ENCODE results near the gene SAP30L. TPM values are rescaled to one million over a fixed set of nuclear protein-coding genes. Genes with fewer than 3 reads are reported as not detected.

Gene SAP30L
- total and polyA plus RNA-seq, 7 experiments from 2014 or later = 18.1 to 45.7 (median 34.7) TPM

- peaks cover 0 to 6% (median 0%) of the 10 kb centered on the region in 11 donors for H3K9me3 Mint-ChIP-seq
- Histone ChIP-seq H3K4me3 (ENCODE audit: low read length) (no peak overlapping the region), H3K27ac (ENCODE audit: low read depth, low read length) (no peak overlapping the region), H3K9me3 (ENCODE audit: control insufficient read depth in 2 of 3, low read length in 3 of 3) (no peaks in the 10 kb centered on the region), H3K4me1 (ENCODE audit: control insufficient read depth in 2 of 2, insufficient read depth in 2 of 2, low read length in 2 of 2) (peaks cover 18 to 44% of the 10 kb centered on the region in 2 donors), H3K27me3 (ENCODE audit: control insufficient read depth in 2 of 2, insufficient read depth in 2 of 2, low read length in 2 of 2) (peaks cover 14 to 75% of the 10 kb centered on the region in 2 donors), H3K36me3 (ENCODE audit: control insufficient read depth in 2 of 3, insufficient read depth in 3 of 3, low read length in 3 of 3) (no peaks in the 10 kb centered on the region)
- CTCF ChIA-PET = interaction anchor here (1.8 kb wide), 1 partner anchor 9 kb away, joined by 6 read pairs; no protein-coding TSS in a partner anchor
- H3K27me3 Mint-ChIP-seq = peaks cover 82 to 96% (median 84%) of the 10 kb centered on the region in 5 donors
- H3K27ac Mint-ChIP-seq = peak overlapping the region in 1 of 9 donors; percentile 73
- peaks cover 34 to 67% (median 57%) of the 10 kb centered on the region in 7 donors for H3K4me1 Mint-ChIP-seq
- peaks cover 0 to 18% (median 0%) of the 10 kb centered on the region in 5 donors for H3K36me3 Mint-ChIP-seq
- ATAC-seq (no peak), DNase-seq (peak in 1 of 9 donors; percentile 25)
- POLR2A ChIA-PET = no interaction called here
- intact Hi-C loops (cut with micrococcal nuclease) = loop anchor here in 1 of 2 donors (10.0 kb wide), 1 partner anchor 1247 kb away; no protein-coding TSS in a partner anchor
- H3K4me3 Mint-ChIP-seq = peak overlapping the region; percentile 23 to 86 (median 69)
Measured at GRCh38 chr5:154477382-154478223, 31.8 kb downstream of the SAP30L start.

GRCh38 chr5:154478224-154478565 is 32.4 kb downstream of the SAP30L start, which contains the start of gene HAND1:
Gene HAND1 (minus strand): TSS chr5:154478227. CDS start chr5:154478008, 219 bp downstream.
- H3K36me3 ChIP-seq (ENCODE audit: control insufficient read depth in 2 of 3, insufficient read depth in 3 of 3, low read length in 3 of 3) = no peaks in the 10 kb centered on the region
- H3K27ac Mint-ChIP-seq = peak within 1 kb of the TSS in 1 of 9 donors; percentile 73
- H3K9me3 Mint-ChIP-seq = peaks cover 0 to 6% (median 0%) of the 10 kb centered on the region in 11 donors
- ChIA-PET CTCF (no interaction called here), POLR2A (no interaction called here)
- ATAC-seq (no peak), DNase-seq (no peak)
- H3K4me1 Mint-ChIP-seq = peaks cover 34 to 66% (median 59%) of the 10 kb centered on the region in 7 donors
- H3K4me3 ChIP-seq (ENCODE audit: low read length) = no peak within 1 kb of the TSS
- H3K27me3 Mint-ChIP-seq = peaks cover 81 to 96% (median 85%) of the 10 kb centered on the region in 5 donors
- H3K4me3 Mint-ChIP-seq = peak within 1 kb of the TSS; percentile 23 to 86 (median 69)
- intact Hi-C loops (cut with micrococcal nuclease) = loop anchor here in 1 of 2 donors (10.0 kb wide), 1 partner anchor 1247 kb away; no protein-coding TSS in a partner anchor
- H3K9me3 ChIP-seq (ENCODE audit: control insufficient read depth in 2 of 3, low read length in 3 of 3) = no peaks in the 10 kb centered on the region
- no peak within 1 kb of the TSS for H3K27ac ChIP-seq (ENCODE audit: low read depth, low read length)
- peaks cover 14 to 76% of the 10 kb centered on the region in 2 donors for H3K27me3 ChIP-seq (ENCODE audit: control insufficient read depth in 2 of 2, insufficient read depth in 2 of 2, low read length in 2 of 2)
- H3K36me3 Mint-ChIP-seq = peaks cover 0 to 18% (median 0%) of the 10 kb centered on the region in 5 donors
- H3K4me1 ChIP-seq (ENCODE audit: control insufficient read depth in 2 of 2, insufficient read depth in 2 of 2, low read length in 2 of 2) = peaks cover 18 to 44% of the 10 kb centered on the region in 2 donors

GRCh38 chr5:154478752-154479159 is 33.0 kb downstream of the SAP30L start:
- H3K27me3 ChIP-seq (ENCODE audit: control insufficient read depth in 2 of 2, insufficient read depth in 2 of 2, low read length in 2 of 2) = peaks cover 14 to 77% of the 10 kb centered on the region in 2 donors
- no peaks in the 10 kb centered on the region for H3K9me3 ChIP-seq (ENCODE audit: control insufficient read depth in 2 of 3, low read length in 3 of 3)
- no peak overlapping the region for H3K4me3 ChIP-seq (ENCODE audit: low read length)
- H3K36me3 ChIP-seq (ENCODE audit: control insufficient read depth in 2 of 3, insufficient read depth in 3 of 3, low read length in 3 of 3) = no peaks in the 10 kb centered on the region
- H3K4me1 ChIP-seq (ENCODE audit: control insufficient read depth in 2 of 2, insufficient read depth in 2 of 2, low read length in 2 of 2) = peaks cover 15 to 38% of the 10 kb centered on the region in 2 donors
- Mint-ChIP-seq H3K36me3 (peaks cover 0 to 18% (median 0%) of the 10 kb centered on the region in 5 donors), H3K4me1 (peaks cover 34 to 64% (median 57%) of the 10 kb centered on the region in 7 donors), H3K27ac (no peak overlapping the region), H3K4me3 (peak overlapping the region in 5 of 10 donors; percentile 15 to 86 (median 68)), H3K27me3 (peaks cover 80 to 96% (median 85%) of the 10 kb centered on the region in 5 donors), H3K9me3 (peaks cover 0 to 6% (median 0%) of the 10 kb centered on the region in 11 donors)
- intact Hi-C loops (cut with micrococcal nuclease) = loop anchor here in 1 of 2 donors (10.0 kb wide), 1 partner anchor 1246 kb away; no protein-coding TSS in a partner anchor
- ATAC-seq (no peak), DNase-seq (no peak)
- ChIA-PET CTCF (no interaction called here), POLR2A (no interaction called here)
- H3K27ac ChIP-seq (ENCODE audit: low read depth, low read length) = no peak overlapping the region

- peaks cover 30 to 64% (median 53%) of the 10 kb centered on the region in 7 donors for H3K4me1 Mint-ChIP-seq
- peaks cover 80 to 96% (median 85%) of the 10 kb centered on the region in 5 donors for H3K27me3 Mint-ChIP-seq
- H3K9me3 Mint-ChIP-seq = peaks cover 0 to 6% (median 0%) of the 10 kb centered on the region in 11 donors
- Histone ChIP-seq H3K4me1 (ENCODE audit: control insufficient read depth in 2 of 2, insufficient read depth in 2 of 2, low read length in 2 of 2) (peaks cover 10 to 32% of the 10 kb centered on the region in 2 donors), H3K27ac (ENCODE audit: low read depth, low read length) (no peak overlapping the region), H3K4me3 (ENCODE audit: low read length) (no peak overlapping the region), H3K27me3 (ENCODE audit: control insufficient read depth in 2 of 2, insufficient read depth in 2 of 2, low read length in 2 of 2) (peaks cover 11 to 71% of the 10 kb centered on the region in 2 donors), H3K9me3 (ENCODE audit: control insufficient read depth in 2 of 3, low read length in 3 of 3) (no peaks in the 10 kb centered on the region), H3K36me3 (ENCODE audit: control insufficient read depth in 2 of 3, insufficient read depth in 3 of 3, low read length in 3 of 3) (no peaks in the 10 kb centered on the region)
- peak overlapping the region; percentile 37 to 86 (median 69) for H3K4me3 Mint-ChIP-seq
- H3K36me3 Mint-ChIP-seq = peaks cover 0 to 18% (median 0%) of the 10 kb centered on the region in 5 donors
- ATAC-seq (no peak), DNase-seq (peak in 1 of 9 donors; percentile 29)
- peak overlapping the region in 2 of 9 donors; percentile 18 to 86 for H3K27ac Mint-ChIP-seq
- ChIA-PET CTCF (no interaction called here), POLR2A (no interaction called here)
- intact Hi-C loops (cut with micrococcal nuclease) = loop anchor here in 1 of 2 donors (10.0 kb wide), 1 partner anchor 1245 kb away; no protein-coding TSS in a partner anchor
Measured at GRCh38 chr5:154479160-154479943, 33.6 kb downstream of the SAP30L start.

- intact Hi-C loops (cut with micrococcal nuclease) = loop anchor here in 1 of 2 donors (10.0 kb wide), 1 partner anchor 1245 kb away; no protein-coding TSS in a partner anchor
- Mint-ChIP-seq H3K27ac (peak overlapping the region in 1 of 9 donors; percentile 2), H3K27me3 (peaks cover 80 to 96% (median 85%) of the 10 kb centered on the region in 5 donors), H3K4me1 (peaks cover 22 to 59% (median 46%) of the 10 kb centered on the region in 7 donors), H3K4me3 (peak overlapping the region in 1 of 10 donors; percentile 14), H3K9me3 (peaks cover 0 to 6% (median 0%) of the 10 kb centered on the region in 11 donors), H3K36me3 (peaks cover 0 to 11% (median 0%) of the 10 kb centered on the region in 5 donors)
- no peak for DNase-seq
- Histone ChIP-seq H3K4me3 (ENCODE audit: low read length) (no peak overlapping the region), H3K27me3 (ENCODE audit: control insufficient read depth in 2 of 2, insufficient read depth in 2 of 2, low read length in 2 of 2) (peaks cover 11 to 69% of the 10 kb centered on the region in 2 donors), H3K36me3 (ENCODE audit: control insufficient read depth in 2 of 3, insufficient read depth in 3 of 3, low read length in 3 of 3) (no peaks in the 10 kb centered on the region), H3K27ac (ENCODE audit: low read depth, low read length) (no peak overlapping the region), H3K4me1 (ENCODE audit: control insufficient read depth in 2 of 2, insufficient read depth in 2 of 2, low read length in 2 of 2) (peaks cover 8 to 24% of the 10 kb centered on the region in 2 donors), H3K9me3 (ENCODE audit: control insufficient read depth in 2 of 3, low read length in 3 of 3) (no peaks in the 10 kb centered on the region)
- ChIA-PET POLR2A (no interaction called here), CTCF (no interaction called here)
- peak; percentile 26 for ATAC-seq
Measured at GRCh38 chr5:154479944-154480750, 34.4 kb downstream of the SAP30L start.
